Right renal pelvis (tissue), 4 donors: Measurements from ENCODE around the gene ROPN1B. TPM values are rescaled to one million over a fixed set of nuclear protein-coding genes. Genes with fewer than 3 reads are reported as not detected.
"Not testable (repeated sequence)": the region's sequence is repeated elsewhere in the genome, so short reads cannot be mapped to it uniquely, and the experiment has no call there.

Experiments used
- DNase-seq, 4 donors: peaks; one replicate each; pipeline ENCODE4 v3.0.0-alpha.2; 2013; ENCODE audit warnings: low read depth in 4 of 4, low spot score in 3 of 4, missing footprints in 1 of 4
- polyA plus RNA-seq, 4 donors: library from polyadenylated mRNA; unstranded; fragments of 120-200 nt; gene quantifications; one replicate each; pipeline ENCODE4 v1.2.1, GENCODE V29; 2013; ENCODE audit not compliant: insufficient read length in 4 of 4

ROPN1B gene
- 1 to 10 TPM in 1 of 4 donors, under 1 TPM in 3; 0.27 to 1.2 (median 0.49) TPM for polyA plus RNA-seq

DNA sequence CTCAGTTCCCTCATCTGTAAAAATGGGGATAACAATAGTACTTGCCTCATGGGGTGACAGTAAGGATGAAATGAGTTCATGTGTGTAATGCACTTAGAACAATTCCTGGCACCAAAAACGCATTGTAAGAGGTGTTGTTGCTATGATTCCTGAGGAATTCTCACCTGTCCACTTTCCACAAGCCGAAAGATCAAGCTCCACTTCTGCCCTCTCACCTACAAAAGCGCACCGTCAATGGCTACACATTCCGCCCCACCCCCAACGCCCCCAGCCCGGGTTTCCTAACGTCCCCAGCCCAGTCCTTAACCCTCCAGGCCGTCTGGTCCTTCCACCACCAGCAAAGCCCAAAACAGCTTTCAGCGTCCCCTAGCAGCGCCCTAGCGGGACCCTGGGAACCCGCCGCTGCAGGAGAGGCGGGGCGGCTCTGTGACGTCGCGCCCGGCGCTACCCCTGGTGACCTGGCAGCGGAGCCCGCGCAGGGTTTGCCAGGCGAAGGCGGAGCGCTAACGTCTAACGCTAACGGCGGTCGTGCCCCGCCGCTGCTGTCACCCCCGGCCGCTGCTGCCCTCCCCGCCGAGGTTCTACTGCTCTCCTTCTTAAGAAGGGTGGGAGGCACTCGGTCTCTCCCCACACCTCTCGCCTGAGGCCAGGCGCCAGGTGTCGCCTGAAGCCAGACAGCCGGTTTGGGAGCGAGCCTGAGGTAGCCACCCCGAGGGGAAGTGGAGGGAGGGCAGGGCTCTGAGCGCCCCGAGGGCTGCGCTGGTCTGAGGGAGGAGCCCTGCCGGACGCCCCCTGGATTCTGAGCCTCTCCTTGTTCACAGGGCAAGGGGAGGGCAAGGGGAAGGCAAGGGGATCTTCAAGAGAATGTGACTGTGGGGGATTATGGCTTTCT lies at the start of gene ROPN1B:
TSS of gene ROPN1B (plus strand) at position 478 of the 892 bp plus-strand sequence. CDS start 2,877 bp downstream, outside the sequence.
- not testable (repeated sequence) for DNase-seq

DNA sequence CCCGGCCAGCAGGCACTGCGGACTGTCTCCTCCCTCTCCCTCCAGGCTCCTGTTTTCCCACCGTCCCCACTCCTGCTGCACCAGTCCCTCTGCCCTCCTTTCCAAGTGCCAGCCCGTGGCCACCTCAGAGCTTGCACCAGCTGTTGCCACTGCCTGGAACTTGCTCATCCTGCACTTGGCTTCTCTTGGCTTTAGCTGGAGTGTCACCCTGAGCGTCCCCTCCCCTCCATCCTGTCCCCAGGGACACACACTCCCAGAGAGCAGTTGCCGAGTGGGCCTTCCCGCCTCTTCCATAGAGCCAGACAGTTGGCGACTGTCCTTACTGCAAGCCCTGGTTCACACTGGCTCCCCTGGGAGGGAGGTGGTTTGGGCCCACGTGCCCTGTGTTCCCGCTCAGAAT lies 48.8 kb upstream of the ROPN1B start:
- DNase-seq: not testable (repeated sequence)

DNA sequence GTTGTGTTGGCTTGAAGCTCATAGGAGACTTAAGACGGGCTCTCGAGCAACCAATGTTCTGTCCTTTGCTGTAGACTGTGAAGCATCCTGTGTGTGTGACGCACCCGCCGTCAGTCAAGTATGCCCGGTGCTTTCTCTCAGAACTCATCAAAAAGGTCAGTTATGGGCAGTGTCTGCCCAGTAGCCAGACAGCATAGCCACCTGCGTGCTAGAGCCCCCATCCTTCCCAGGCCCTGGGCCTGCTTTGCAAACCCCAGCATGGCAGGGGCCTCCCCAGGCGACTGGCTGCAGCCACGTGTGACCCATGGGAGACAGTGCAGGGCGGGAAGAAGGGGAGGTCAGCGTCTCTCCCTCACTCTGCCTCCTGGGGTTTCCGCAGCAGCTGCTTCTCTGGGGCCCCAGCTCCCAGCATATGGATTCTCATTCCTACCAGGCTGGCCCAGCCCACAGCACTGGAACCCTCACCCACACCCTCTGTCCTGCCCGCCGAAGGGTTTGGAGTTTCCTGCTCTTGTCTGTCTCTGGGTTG lies 48.2 kb upstream of the ROPN1B start:
- not testable (repeated sequence) for DNase-seq

DNA sequence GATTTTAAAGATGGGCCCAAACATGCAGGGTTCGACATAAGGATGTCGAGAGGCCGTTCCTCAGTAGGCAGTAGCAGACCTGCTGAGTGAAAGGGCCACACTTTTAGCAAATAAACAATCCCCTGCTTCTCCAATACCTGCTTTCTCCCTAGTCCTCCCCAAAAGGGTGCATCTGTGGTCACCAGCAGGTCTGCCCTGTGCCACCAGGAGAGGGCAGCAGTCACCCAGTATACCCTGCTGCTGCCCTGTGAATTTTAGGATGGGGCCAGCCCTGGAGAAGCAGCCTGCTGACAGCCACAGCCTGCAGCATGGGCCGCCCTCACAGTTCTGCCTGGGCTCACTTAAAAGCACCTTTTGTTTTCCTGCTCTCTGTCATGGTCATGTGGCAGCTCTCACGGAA lies 47.3 kb upstream of the ROPN1B start:
- DNase-seq: not testable (repeated sequence)

DNA sequence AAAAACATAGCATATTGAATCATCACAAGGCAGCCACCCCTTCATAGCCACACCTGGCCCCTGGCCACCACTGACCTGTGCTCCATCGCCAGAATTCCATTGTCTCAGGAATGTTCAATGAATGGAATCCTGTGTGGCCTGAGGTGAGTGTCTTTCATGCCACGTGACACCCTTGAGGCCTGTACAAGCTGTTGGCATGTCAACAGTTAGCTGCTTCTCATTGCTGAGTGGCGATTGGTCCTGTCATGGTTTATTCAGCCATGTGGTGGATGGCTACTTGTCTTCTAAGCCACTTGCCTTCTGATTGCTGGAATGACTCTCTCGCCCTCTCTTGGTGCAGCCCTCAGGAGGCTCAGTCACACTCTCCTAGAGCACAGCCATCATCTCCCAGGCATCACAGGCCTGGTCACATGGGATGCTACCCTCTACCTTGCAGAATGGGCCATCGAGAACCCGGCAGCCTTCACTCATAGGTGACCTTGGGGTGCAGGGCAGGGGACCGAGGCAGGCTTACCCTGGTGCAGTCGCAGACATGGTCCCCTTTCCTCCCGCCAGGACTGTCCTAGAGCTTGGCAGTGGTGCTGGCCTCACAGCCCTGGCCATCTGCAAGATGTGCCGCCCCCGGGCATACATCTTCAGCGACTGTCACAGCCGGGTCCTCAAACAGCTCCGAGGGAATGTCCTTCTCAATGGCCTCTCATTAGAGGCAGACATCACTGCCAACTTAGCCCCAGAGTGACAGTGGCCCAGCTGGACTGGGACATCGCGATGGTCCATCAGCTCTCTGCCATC lies 45.5 kb upstream of the ROPN1B start:
- DNase-seq: not testable (repeated sequence)

DNA sequence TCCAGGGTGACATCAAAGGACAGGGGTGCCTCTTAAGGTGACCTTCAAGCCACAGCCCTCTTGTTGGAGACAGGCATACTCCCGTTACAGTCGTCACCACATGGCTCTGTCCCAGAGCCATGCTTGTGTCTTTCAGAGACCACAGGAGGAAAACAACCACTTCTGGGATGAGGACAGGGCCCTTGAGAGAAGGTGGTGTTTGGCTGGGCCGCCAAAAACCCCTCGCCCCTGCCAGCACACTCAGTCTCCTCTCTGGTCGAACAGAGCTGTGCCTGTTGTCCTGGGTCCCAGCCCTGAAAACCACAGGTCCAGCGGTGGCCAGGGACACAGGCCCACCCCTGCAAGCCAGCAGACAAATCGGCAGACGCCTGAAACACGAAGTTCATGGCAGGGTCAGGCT lies 44.7 kb upstream of the ROPN1B start:
- not testable (repeated sequence) for DNase-seq

DNA sequence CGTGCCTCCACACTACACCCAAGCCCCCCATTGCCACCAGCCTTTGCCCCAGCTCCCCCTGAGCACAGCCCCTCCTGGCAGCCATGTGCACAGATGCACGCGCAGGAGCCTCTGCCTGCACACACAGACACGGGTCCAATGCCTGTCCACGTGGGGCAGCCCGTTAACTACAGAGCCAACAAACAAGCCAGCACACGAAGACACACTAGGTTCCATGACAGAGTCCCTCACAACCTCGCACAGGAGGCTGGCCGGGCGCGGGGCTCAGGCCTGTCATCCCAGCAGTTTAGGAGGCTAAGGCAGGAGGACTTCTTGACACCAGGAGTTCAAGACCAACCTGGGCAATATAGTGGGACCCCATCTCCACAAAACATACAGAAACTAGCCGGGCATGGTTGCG lies 43.3 kb upstream of the ROPN1B start:
- not testable (repeated sequence) for DNase-seq

DNA sequence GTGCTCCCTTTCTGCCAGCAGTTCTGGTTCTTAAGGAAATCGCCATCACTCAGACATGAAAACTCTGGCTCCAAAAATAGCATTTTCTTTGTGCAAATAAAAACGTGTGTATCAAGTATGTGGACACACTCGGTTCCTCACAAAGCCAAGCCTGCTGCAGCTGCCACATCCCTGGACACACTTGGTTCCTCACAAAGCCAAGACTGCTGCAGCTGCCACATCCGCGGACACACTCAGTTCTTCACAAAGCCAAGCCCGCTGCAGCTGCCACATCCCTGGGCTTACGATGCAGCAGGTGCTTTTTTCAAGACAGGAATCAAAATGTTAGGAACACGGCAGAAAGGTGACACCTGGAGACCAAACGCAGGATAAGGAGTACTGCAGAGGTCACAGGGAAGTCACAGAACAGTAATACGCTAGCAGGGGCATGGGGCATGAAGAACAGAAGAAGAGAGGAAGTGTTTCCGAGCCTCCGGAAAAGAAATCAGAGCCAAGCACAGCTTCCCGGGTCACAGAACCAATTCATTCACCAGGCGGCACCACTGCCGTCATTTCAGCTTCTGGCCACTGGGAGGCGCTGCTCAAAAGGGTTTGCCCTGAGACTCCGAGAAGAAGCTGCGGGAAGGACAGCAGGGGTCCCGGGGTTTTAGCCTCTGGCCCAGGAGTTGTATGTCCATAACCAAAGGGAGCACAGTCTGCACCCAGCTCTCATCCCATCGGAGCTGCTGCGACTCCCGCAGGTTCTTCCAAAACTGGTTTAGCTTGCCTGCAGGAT lies 40.0 kb upstream of the ROPN1B start:
- not testable (repeated sequence) for DNase-seq

DNA sequence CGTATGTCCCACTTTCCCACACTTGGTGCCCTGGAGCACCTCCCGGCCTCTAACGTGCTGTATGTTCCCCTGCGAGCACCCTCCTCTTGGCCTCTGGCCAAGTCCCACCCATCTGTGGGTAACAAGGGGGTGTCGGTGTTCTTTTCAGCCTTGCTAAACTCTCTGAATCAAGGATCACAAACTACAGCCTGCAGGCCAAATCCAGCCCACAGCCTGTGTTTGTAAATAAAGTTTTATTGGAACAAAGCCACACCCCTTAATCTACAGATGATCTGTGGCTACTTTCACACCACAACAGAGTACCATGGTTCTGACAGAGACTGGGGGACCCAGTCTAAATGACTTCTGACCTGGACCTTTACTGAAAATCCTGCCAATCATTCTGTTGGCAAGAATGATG lies 39.2 kb upstream of the ROPN1B start:
- not testable (repeated sequence) for DNase-seq

DNA sequence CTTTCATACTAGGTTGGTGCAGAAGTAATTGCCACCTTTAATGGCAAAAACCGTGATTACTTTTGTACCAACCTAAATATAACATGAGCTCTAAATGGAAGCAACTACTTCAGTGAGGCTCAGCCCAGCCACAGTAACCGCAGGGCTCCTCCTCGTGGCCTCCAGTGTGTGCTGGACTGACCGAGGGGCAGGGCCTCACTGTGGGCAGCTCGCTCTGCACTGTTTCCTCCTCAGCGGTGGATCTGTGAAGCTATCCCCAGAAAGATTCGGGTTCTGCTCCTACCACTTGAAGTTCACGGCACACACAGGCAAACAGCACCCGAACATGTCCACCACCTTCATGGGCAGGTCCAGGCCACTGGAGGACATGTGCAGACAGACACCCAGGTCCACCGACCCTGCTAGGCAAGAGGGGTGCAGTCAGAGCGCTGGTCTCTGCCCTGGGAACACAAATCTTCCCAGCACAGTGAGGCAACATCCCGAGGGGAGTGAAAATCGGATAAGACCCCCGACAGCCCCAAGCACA lies 37.6 kb upstream of the ROPN1B start:
- DNase-seq: not testable (repeated sequence)

DNA sequence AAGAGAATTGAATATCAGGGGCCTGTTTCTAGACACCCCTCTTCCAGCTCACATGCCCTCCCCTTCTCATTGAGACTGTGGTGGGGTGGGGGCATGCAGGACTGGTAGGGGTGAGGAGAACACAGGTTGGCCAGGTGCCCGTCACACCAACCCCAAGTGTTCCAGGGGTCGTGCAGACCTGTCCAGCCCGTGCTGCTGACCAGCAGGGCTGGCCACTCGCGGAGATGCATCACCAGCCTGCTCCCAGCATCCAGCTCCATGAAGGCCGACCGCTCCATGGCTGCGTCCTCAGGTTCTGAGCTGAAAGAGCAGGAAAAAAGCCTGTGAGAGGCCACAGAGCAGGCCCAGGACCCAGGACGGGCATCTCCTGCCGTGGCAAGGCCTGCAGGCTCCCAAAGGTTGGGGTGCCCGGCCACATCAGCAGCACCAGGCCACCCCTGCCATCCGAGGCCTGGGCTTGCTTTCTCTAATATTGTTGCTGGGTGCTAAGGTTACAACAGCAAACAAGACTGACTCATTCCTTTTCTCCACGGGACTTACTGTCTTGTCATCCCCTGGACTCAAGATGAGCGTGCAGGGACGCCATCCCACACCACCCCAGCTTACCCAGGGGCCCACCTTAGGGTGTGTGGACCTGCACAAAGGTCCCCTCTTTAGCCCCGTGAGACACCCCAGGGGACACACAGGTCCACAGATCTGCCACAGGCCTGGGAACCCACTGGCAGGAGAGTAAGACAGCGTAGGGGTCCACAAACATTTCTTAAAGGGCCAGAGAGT lies 35.4 kb upstream of the ROPN1B start:
- not testable (repeated sequence) for DNase-seq

DNA sequence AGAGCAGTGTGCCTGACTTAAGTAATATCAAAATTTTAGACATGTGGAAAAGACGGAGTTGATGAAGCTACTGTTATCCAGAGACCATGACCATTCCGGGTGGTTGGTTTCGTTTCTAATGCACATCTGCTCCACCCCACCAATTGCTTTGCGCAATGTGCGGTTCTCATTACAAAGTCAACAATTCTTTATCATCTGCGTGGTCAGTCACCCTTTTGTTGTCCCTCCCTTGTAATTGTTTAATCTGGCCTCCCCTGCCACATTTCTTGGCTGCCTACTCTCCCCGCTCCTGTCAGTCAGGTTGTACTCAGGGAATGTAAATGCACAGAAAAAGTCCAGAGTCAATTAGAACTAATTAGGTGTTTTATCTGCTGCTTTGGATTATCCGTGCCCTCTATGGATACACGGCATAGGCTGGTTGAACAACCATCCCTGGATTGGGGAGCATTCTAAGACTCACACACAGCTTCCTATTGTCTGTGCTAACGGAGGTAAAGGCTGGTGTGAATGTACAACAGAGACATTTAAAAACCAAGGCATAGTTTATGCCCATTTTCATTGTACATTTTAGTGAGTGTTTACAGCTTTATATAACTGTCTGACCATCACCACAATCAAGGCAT lies 33.6 kb upstream of the ROPN1B start:
- not testable (repeated sequence) for DNase-seq

DNA sequence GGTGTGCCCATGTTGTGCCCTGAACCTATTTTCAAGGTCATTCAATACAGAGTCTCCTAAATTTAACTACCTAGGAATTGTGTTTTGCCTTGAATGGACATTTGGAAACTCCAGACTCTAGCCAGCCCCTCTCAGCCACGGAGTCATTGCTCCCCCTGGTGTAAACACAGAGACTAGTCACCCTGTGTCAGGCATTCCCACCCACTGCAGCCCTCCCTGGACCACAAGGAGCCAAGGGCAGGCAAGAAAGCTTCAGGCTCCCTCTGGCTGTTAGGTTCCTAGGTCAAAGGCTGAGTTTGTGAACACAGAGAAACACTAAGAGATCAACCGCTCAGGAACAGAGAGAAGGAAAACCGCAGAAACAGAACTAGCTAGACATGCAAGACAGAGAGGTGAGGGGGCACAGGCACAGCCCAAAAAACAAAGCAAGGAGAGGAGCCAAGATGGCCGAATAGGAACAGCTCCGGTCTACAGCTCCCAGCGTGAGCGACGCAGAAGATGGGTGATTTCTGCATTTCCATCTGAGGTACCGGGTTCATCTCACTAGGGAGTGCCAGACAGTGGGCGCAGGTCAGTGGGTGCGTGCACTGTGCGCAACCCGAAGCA lies 32.7 kb upstream of the ROPN1B start:
- not testable (repeated sequence) for DNase-seq

DNA sequence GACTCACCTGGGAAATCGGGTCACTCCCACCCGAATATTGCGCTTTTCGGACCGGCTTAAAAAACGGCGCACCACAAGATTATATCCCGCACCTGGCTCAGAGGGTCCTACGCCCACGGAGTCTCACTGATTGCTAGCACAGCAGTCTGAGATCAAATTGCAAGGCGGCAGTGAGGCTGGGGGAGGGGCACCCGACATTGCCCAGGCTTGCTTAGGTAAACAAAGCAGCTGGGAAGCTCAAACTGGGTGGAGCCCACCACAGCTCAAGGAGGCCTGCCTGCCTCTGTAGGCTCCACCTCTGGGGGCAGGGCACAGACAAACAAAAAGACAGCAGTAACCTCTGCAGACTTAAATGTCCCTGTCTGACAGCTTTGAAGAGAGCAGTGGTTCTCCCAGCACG lies 32.1 kb upstream of the ROPN1B start:
- DNase-seq: not testable (repeated sequence)

DNA sequence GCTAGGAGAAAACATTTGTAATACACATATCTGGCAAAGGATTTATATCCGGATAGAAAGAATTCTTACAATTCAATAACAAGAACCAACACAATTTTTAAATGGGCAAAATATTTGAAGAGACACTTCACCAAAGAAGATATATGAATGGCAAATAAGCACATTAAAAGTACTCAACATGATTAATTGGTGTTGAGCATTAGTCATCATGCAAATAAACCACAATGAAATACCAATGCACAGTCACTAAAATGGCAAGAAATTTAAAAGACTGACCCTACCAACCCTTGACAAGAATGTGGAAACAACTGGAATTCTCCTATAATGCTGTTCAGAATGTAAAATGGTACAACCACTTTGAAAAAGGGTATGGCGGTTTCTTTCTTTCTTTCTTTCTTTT lies 21.2 kb upstream of the ROPN1B start:
- DNase-seq: not testable (repeated sequence)

DNA sequence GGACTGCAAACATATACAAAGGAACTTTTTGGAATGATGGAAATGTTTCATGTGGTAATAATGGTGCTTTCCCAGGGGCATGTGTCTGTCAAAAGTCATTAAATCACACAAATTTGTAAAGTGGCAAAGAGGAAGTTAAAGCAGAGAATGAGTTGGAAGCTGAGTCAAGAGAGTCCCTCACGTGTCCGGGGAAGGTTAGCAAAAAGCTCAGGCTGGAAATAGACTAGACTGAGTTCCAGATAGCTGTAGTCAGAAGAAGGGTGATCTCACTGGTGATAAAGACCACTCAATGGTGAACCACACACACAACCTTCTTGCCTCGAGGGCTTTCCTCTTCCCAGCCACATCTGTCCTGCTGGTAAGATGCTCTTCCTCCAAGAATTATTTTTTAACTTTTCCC lies 20.1 kb upstream of the ROPN1B start:
- DNase-seq: not testable (repeated sequence)

DNA sequence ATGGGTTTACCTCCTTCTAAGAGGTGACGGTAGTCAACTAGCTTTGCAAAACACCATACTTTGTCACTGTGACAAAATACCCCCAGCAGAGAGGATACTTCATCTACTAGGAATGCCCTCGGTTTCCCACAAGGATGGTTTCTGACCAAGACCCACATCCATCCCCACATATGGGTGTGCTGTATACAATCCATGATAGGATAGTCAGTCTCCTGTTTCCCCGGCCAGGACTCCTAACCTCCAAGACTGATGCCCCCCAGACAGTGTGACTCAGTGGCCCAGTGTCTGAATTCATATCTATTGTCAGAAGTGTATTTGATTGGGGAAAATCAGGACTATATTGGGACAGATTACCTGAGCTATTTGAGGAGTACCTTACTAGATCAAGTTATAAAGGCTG lies 17.8 kb upstream of the ROPN1B start:
- DNase-seq: not testable (repeated sequence)

DNA sequence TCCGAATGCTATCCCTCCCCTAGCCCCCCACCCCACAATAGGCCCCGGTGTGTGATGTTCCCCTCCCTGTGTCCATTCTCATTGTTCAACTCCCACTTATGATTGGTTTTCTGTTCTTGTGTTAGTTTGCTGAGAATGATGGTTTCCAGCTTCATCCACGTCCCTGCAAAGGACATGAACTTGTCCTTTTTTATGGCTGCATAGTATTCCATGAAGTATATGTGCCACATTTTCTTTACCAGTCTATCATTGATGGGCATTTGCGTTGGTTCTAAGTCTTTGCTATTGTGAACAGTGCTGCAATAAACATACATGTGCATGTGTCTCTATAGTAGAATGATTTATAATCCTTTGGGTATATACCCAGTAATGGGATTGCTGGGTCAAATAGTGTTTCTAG lies 12.0 kb upstream of the ROPN1B start:
- DNase-seq: not testable (repeated sequence)
